HG03196 (cell line): ENCODE measurements around the gene COL4A2.

Source experiments
- ATAC-seq: cut with Tn5 transposase; IDR thresholded peaks from one replicate; pipeline ENCODE4 v1.9.1; 2021; ENCODE audit not compliant: unreplicated experiment

Gene COL4A2

DNA sequence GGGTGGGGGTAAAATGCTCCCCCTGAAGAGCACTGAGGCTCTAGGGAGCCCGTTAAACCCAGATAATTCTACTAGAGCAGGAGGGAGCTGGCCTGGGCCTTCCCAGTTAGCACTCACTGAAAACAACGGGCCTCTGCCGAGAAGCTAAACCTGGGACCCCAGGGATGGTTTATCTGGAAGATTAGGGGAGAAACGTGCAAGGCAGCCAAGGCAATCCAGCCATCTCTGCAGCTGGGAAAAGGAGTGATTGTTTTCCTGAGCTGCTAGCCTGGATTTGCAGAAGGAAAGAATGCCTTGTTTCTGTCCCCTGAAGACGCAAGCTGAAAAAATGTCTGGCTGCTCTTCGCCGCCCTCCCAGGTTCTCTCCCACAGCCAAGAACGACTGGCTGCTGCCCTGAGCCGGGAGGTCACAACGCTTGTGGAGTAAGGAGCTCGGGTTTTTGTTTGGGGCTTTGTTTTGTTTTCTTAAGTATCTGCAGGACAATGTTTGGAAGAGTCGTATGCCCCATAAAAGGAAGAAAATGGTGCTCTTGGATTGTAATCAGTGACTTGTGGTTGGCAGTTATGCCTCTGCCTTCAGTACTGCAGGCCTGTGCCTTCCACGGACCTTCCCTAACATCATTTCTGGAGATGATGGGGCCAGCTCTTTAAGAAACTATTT is 31.5 kb downstream of the COL4A2 start:
- ATAC-seq, result no peak

DNA sequence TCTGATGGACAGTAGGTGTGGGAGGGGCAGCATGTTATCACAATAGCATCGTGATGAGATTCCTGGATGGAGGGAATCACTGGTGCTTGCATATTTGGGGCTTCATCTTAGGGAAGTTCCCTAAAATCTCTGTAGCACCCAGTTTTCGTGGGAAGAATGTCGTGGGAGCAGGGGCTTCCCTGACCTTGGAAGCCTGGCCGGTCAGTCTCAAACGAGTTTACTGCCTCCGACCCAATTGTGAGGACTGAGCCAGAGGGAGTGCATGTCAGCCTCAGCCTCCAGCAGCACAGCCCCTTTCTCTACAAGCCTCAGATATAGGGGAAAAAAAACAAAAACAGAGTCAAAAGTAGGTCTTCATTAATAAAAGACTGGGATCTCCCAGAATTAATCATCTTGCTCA is 32.2 kb downstream of the COL4A2 start:
- ATAC-seq, result no peak

DNA sequence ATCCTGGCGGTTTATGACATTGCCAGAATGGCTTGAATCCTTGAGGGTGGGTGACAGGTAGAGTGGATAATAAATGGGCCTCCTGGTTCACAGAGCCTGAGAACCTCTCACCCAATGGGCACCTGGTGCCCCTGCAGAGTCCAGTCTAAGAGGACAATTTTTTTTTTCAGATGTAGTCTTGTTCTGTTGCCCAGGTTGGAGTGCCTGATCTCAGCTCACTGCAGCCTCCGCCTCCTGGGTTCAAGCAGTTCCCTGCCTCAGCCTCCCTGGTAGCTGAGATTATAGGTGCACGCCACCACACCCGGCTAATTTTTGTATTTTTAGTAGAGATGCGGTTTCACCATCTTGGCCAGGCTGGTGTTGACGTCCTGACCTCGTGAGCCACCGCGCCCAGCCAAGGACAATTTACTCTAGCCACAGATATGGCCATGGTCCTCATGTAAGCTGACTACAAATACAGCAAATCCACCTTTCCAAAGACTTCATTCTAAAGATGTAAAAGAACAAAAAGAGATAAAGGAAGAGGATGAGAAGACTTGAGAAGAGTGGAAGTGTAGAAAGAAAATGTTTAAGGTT is 33.0 kb downstream of the COL4A2 start:
- no peak for ATAC-seq

DNA sequence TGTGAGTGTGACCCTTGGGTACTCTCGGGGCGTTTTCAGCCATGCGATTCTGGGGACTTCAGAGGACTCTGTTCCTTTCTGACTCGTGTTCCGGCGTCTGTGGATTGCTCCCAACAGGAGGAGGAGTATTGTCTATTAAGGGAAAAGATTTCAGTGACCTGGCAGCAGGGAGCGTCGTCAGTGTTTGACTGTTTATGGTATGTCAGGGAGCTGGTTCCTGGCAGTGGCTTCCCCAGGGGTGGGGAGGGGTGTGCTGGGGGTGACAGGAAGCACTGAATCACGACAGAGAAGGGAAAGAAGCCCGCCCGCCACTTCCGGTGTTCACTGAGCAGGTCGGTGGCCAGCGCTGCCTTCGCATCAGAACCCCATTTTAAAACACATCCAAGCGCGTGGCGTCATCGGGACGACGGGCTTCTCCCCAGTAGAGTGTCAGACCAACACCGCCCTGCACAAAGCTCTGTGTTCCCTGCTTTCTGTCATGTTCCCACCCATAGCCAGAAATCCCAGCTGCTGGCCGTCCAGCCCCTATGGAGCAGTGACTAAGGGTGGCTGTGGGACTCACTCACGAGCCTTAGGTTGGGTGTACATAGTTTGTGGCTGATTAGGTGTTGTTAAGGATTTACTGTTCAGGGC is 33.8 kb downstream of the COL4A2 start:
- ATAC-seq, result no peak

DNA sequence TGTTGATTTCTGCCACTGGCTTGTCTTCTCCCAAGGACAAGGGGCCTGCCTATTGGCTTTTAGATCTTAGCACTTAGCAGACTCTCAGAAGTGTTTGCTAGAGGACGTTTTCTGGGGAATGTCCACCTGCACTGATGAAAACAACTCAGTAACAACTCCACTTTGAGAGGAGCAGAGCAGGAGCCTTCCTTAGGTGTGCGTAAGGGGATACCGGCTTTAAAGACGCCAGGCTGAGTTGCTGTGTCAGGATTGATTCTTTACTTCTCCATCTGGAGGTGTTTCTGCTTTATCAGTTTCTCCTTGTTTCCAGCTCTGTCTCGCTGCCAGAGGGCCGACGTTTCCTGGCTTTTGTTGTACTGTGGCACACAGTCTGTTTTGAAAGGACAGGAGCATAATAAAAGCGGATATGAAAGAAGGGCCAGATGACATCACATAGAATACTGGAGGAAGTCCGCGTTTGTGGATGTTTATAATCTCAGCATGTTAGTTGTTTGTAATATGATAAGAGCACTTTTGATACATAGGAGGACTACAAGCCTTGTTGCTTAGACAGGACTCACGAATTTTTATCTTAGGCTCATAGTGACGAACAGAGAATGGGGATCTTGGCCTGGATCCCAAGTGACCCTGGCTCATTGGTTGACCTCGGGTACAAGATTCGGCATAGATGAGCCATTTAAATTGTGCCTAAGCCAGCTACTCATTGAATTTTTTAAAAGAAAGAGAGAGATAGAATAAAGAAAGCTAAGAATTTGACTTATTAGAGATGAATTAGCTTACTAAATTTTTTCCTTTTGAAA is 34.6 kb downstream of the COL4A2 start:
- ATAC-seq, result no peak

DNA sequence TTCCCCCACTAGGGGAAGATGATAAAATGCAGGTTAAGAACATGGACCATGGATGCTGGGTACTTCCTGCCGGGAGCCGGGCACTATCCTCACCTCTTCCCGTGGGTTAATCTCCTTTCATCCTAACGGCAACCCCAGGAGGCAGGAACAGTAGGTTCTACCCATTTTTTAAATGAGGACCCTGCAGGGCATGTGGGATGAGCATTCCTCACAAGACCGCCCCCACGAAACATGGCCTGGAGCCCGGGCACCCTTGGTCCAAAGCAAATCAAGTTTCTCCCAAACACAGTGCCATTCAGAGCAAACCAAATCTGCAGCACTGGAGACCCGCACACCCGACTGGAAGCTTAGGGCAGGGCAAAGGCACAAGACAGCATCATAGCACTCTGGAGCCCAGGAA is 35.4 kb downstream of the COL4A2 start:
- ATAC-seq, result no peak

DNA sequence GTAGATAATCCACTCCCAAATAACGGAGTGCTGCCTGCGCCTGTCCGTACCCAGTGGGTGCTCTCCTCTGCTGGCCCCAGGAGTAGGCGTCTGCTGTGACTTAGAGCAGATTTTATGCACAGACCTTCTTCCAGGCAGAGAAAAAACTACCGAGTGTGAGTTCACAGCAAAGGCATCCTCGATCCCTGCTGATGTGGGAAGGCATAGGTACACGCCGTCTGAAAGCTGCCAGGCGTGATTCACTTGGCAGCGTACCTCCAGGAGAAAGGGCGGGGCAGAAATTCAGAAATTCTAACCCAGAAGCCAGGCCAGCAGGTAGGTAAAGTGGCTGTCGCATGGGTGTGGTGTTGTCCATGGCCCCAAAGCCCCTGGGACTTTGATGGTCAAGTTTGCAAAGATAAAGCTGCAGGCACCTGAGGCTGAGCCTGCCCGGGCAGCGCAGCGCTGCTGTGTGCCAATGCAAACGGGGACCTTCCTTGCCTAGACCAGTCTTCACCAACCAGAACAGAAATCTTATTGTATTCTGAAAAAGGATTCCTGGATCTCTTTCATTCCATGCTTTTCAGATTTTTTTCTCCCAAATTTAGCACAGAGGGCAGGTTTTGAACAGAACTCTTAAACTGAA is 36.3 kb downstream of the COL4A2 start:
- ATAC-seq, result no peak

DNA sequence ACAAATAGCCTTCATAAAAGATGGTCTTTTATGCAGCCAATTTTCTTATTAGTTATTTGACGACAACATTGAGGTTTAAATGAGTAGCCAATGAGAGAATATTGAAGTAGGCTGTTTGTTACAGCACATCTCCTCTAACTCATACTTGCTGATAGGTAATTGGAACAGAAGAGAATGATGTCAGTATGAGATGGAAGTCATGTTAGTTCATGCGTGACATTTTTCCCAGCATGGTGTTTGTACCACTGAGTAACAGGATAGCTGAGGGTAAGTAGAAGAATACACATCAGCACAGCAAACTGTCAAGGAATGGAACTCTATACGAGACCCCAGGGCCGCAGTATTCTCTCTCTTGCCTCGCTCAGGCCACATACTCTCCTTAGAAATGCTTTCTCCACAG is 37.2 kb downstream of the COL4A2 start:
- ATAC-seq, result no peak

DNA sequence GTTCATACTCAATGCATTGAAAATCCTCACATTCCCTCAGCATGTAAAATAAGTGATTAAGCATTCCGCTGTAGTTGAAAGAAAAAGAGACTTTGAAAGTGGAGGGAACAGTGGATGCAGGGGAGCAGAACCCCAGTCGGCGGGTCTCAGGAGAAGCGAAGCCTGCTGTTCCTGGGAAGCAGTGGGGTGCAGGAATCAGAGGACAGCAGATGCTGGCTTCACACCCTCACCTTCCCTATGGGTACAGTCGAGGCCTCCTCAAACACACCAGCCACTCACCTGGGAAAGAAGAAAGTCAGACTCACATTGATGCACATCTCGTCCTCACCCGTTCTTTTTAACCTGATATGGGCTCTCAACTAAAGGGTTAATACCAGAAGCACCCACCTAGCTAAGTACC is 38.2 kb downstream of the COL4A2 start:
- ATAC-seq, result no peak

DNA sequence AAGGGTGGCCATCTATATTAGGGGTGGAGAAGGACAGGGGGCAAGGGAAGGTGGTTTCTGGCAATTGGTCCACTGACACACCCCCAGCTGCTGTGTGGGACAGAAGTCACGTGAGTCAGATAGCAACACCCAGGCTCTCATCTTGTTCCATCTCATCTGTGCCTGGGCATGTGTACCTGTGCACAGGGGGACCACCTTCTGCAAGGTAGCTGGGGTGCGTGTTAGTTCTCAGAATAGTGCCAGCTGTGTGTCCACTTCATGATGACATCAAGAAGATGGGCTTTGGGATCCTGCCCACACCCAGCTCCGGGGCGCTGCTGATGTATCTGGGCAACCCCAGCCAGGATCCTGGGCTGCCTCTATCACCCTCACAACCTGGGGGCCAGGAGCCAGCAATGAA is 38.6 kb downstream of the COL4A2 start:
- no peak for ATAC-seq

DNA sequence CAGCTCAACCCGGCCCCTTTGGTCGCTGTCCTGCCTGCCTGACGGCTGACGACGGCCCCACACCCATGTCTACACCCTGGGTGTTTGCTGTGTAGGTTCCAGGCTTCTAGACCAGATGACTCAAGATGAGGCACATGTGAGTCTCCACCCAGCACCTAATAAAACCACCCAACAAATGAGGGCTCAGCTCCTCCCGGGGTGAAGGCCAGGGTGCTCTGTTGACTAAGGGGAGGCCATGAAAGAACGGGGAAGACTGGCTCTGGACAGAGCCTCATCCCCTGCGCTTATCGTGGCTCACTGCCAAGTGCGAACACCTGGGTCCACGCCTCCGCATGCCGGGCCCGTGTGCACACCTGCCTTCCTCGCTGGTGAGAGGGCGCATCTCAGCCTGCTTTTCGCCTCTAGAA is 39.6 kb downstream of the COL4A2 start:
- no peak for ATAC-seq

DNA sequence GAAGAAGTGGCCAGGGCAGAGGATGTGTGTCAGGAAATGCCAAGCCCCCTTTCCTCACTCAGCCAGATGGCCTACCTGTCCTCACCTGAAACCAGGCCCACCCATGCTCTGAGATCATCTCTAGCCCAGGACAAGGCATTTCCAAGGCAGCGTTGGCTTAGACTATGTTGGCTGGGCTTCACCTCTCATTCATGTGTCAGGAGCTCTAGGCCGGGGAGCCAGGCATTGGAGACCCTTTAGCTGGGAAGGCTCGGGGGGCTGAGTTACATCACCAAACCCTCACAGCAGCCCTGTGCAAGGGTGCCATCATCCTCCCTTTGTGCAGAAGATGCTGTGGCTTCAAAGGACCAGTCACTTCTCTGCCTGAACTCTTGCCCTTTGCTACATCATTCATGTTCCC is 40.0 kb downstream of the COL4A2 start:
- ATAC-seq, result no peak

DNA sequence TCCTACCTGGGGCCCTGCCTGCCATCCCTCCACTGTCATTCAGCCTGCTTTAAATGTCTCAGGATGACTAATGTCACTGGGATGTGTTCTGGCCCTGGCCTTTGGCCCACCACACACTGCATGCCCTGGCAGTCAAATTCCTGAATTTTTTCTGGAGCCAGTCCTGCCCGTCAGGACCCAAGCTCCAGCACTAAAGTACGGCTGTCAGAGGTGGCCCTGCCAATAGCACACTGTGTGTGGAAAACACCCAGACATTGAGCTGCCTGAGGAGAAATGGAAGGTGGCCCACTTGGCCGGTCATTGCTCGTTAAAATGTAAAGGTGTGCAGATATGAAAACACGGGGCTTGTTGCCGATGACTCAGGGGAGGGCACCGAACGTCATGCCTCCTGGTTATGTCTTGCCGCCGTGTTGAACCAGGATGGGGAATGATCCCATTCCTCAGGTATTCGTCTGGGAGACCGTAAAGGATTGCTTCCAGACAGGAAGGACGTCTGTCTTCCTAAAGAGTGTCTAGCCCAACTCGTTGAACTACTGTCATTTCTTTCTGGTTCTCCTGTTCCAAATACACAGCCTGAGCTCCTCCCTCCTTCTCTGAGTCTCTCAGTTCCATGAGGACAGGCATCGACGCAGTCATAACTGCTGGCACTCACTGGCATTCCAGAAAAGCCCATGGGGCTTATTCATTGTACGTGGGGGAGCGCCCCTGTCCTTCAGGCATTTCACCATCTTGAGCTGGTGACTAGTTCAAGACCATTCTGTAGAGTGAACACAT is 40.6 kb downstream of the COL4A2 start:
- no peak for ATAC-seq

DNA sequence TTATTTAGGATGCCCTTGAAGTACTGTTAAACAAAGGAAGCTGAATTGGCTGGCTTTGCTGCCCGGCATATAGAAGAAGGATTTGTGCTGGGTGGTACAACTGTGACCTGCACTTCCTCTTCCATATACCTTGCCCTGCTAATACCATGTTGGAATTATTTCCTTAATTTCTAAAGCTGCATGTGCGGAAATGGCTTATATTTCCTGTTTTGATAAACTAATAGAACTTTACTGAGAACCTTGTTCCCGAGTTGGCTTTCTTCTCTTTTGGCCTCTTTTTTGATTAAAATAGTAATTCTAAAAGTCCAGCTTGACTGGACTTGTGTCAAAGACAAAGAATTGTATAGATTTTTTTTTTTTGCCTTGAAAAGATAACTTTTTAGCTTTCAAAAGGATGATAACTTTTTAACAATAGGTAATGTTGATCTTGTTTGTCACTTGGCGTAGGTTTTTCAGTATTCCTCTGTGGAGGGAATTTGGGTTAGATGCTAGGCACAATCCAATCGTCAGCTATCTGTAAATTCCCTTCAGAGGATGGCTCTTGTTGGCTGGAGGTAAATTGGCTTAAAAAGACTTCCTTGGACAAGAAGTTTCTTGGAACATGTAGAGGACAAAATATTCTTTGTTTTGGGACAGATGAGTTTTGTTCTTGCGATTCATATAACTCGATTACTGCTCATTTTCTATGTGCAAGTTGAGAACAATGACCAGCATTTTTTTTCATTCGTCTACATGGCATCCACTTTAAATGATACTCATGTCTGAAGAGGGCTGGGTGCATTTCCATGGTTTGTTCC is 41.4 kb downstream of the COL4A2 start:
- ATAC-seq, result no peak

DNA sequence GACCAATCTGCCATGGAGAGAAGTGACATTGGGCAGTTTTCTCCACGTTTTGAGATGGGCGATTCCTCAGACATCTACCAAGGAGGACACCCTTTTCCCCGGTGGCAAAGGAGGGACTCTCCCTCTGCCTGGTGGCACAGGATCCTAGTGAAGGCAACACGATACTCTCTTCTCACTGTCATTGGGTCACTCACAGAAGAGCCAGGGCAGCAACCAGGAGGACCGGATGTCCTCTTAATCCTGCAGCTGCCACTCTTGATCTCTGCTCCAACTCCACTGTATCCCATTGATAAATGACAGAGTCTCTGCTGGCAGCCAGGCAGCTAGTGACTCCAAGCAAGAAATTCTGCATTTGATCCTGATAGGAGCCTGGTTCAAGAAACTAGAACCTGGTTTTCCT is 42.2 kb downstream of the COL4A2 start:
- no peak for ATAC-seq

DNA sequence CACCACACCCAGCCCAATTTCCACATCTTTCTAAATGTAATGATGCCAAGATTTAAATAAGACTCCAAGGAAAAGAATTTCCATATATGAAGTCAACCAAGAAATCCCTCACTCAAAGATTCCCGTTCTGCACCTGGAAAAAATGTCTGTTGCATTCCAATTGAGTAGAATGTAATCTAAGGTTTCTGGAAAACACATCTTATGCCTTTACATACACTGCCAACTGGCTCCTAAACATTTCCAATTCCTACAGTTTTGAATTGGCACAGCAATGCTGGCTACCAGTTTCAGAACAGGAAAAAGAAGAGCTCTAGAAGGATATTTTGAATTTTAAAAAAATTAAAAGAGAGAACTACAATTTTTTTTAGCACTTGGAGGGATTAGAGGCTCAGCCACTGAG is 43.0 kb downstream of the COL4A2 start:
- no peak for ATAC-seq

DNA sequence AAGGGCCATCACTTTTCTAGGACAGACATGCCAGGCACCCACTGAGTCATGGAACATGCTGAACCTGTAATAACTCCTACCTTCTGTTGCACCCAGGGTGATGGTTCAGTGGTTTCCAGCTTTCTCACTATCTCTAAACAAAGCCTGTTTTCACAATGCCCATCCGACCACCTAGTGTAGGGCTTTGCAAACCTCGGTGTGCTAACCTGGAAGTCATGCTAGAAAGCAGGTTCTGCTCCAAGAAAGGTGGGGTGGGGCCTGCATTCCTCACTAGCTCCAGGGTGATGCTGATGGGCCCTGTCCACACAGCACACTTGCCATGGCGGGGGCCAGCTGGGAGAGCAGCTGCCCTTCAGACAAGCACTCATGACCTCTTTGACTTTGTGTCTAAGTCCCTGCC is 43.4 kb downstream of the COL4A2 start:
- no peak for ATAC-seq

DNA sequence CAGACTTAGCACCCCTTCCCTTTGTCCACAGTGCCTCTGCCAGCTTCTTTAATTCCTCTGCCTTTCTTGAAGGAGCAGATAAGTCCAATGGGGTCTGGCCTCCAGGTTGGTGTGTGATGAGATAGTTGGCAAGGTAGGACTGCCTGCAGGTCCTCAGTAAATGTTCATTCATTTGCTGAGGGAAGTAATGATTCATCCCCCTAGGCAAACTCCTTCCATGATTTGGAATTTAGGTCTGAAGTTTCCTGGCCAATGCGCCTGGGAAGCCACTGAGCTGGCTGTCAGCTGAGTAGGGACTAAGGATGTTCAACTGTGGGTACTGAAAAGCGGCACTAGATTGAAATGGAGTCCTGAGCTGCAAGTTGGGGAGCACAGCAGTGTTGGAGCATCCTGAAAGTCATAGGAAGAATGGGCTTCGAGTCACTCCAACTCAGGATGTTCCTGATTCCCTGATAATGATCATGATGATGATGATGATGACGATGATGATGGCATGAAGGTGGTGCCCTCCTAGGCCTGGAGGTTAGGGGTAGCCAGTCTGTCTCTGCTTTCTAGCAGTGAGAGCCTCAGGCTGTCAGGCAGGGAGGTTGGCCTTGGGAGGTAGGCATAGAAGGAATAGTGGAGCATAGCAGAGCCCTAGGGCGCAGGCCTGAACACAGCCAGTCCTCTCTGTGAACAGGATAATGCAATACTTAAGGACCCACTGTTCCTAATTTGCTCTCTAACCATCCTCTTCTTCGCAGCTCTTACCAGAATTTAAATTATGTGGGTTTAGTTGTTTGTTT is 44.7 kb downstream of the COL4A2 start:
- no peak for ATAC-seq

DNA sequence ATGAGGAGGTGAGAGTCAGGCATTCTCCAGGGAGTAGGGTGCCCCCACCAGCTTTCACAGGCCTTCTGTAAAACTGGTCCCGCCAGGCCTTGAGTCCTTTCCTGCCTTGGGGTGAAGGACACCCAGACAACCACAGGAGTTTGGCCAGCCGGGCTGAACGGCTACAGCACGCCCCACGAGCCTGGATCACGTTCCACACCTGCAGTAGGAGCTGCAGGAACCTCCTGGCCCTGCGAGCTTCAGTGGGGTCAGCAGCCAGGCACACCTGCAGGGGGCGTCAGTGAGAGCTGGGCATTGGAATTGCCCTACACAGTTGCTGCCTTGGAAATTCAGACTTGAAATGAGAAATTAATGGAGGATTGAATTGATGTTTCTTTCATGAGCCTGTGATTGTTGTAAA is 45.7 kb downstream of the COL4A2 start:
- no peak for ATAC-seq
